ENCODE results near the gene CKM. TPM values are rescaled to one million over a fixed set of nuclear protein-coding genes. Genes with fewer than 3 reads are reported as not detected.

Gene CKM
- total RNA-seq, 4 donors from 2014 or later = not detected

DNA sequence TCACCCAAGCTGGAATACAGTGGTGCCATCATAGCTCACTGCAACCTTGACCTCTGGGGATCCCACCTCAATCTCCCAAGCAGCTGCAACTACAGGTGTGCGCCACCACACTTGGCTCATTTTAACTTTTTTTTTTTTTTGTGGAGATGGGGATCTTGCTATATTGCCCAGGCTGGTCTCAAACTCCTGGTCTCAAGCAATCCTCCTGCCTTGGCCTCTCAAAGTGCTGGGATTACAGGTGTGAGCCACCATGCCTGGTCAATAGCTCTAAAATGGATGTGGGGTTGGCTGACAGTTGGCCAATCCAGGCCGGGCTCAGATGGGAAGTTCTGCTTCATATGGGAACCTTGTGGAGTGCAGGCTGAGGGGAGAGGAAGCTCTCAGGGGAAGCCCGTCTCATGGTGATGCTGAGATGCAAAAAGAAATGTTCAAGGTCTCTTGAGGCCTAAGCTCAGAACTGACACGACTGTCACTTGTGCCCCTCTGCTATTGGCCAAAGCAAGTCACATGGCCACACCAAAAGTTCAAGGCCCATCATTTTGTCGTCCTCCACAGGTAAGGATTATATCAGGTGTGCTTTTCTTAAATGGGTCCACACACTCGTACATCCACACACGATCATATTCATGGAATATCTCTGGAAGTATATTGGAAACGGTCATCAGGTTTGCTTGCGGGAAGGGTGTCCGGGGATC, 11.1 kb upstream of the CKM start:
- Histone ChIP-seq H3K27ac (no peak overlapping the region), H3K27me3 (no peaks in the 10 kb centered on the region), H3K9me3 (no peaks in the 10 kb centered on the region), H3K4me1 (no peaks in the 10 kb centered on the region), H3K4me3 (no peak overlapping the region), H3K36me3 (no peaks in the 10 kb centered on the region)
- no peak for DNase-seq
- TF ChIP-seq, protein P1, sequence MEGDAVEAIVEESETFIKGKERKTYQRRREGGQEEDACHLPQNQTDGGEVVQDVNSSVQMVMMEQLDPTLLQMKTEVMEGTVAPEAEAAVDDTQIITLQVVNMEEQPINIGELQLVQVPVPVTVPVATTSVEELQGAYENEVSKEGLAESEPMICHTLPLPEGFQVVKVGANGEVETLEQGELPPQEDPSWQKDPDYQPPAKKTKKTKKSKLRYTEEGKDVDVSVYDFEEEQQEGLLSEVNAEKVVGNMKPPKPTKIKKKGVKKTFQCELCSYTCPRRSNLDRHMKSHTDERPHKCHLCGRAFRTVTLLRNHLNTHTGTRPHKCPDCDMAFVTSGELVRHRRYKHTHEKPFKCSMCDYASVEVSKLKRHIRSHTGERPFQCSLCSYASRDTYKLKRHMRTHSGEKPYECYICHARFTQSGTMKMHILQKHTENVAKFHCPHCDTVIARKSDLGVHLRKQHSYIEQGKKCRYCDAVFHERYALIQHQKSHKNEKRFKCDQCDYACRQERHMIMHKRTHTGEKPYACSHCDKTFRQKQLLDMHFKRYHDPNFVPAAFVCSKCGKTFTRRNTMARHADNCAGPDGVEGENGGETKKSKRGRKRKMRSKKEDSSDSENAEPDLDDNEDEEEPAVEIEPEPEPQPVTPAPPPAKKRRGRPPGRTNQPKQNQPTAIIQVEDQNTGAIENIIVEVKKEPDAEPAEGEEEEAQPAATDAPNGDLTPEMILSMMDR (IDR thresholded peaks at IDR 0.05) = no peak
- TF ChIP-seq POLR2A (IDR thresholded peaks at IDR 0.05) = no peak

DNA sequence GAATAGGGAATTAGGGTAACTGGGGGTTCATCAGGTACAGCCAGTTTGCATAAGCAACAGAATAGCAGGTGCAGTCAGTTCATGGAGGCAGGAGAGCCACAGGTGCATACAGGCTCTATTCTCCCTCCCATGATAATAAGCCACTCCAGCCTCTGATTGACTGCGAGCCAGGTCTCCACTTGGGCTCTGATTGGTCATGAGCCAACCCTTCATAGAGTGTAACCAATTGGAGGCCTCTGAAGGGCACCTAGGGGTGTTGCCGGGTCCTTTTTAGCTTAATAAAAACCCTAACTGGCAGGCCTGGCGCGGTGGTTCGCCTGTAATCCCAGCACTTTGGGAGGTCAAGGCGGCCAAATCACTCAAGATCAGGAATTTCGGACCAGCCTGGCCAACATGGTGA, 8.7 kb upstream of the CKM start:
- no peaks in the 10 kb centered on the region for H3K9me3 ChIP-seq
- no peak overlapping the region for H3K4me3 ChIP-seq
- H3K36me3 ChIP-seq = no peaks in the 10 kb centered on the region
- no peaks in the 10 kb centered on the region for H3K27me3 ChIP-seq
- no peaks in the 10 kb centered on the region for H3K4me1 ChIP-seq
- no peak for TF ChIP-seq POLR2A (IDR thresholded peaks at IDR 0.05)
- TF ChIP-seq, protein P1 (IDR thresholded peaks at IDR 0.05) = no peak
- DNase-seq = no peak
- no peak overlapping the region for H3K27ac ChIP-seq

DNA sequence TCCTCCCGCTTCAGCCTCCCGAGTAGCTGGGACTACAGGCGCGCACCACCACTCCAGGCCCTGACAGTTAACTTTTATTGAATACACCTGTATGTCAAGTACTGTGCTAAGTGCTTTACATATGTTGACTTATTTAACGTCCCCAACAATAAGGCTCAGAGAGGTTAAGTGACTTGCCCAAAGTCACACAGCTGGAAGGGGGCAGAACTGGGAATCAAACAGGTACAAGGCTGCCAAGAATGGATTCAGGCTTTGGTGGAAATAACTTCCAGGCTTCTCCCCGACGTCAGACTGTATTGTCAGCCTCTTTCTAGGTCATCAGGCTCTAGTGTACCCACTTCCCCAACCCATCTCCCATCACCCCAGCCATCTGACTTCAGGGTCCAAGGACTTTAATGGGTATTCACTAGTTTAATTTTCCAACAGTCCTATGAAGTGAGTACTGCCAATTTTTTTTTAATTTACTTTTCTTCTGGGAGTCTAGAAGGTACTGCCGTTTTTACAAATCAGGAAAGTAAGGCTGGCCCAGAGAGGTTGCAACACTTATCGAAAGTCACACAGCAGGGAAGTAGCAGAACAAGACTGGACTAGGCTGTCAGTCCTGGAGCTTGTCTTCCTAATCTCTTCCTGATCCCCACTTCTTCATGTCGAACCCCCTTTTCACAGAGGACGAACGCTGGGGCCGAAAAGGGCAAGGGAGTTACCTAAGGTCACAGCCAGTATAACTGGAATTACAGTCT, 4.9 kb upstream of the CKM start:
- TF ChIP-seq, protein P1 (IDR thresholded peaks at IDR 0.05) = no peak
- no peak for TF ChIP-seq POLR2A (IDR thresholded peaks at IDR 0.05)
- H3K27ac ChIP-seq = no peak overlapping the region
- H3K4me3 ChIP-seq = no peak overlapping the region
- H3K36me3 ChIP-seq = no peaks in the 10 kb centered on the region
- no peak for DNase-seq
- no peaks in the 10 kb centered on the region for H3K9me3 ChIP-seq
- H3K4me1 ChIP-seq = peaks cover 0 to 6% (median 0%) of the 10 kb centered on the region in 4 donors
- peaks cover 0 to 7% of the 10 kb centered on the region in 2 donors for H3K27me3 ChIP-seq

DNA sequence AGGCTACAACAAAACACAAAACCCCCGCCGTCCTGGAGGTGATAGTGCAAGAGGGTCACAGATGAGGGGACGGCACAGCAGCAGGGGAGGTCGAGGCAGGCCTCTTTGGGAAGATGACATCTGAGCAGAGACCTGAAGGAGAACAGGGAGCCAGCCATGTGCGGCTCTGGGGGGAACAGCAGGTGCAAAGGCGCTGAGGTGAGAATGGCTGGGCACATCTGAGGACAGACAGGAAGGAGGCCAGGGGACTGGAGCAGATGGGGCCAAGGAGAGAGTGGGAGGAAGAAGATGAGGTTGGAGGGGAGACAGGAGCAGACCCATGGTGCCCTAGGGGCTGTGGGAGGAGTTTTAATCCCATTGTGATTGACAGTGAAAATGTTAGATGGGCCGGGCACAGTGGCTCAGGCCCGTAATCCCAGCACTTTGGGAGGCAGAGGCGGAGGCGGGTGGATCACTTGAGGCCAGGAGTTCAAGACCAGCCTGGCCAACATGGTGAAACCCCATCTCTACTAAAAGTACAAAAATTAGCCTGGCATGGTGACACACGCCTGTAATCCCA, 1.8 kb upstream of the CKM start:
- H3K4me3 ChIP-seq = no peak overlapping the region

DNA sequence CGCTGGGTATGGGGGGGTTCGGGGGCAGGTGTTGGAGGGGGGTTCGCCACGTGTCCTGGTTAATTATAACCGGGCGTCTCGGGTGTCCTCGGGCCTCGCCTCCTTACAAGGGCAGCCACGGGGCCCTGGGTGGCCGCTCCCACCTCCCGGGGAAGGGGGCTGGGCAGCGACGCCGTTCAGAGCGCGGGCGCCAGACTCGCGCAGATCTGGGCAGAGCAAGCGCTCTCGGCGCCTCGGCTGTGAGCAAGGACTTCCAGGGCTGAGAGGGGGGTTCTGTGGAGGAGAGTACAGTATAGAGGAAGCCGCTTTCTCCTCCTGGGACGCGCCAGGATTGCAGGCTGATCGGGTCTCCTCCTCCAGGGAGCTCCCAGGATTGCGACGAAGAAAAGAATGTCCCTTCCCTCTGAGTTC, 1.0 kb upstream of the CKM start:
- H3K4me1 ChIP-seq = peaks cover 0 to 6% (median 0%) of the 10 kb centered on the region in 4 donors
- no peak for DNase-seq
- no peaks in the 10 kb centered on the region for H3K9me3 ChIP-seq
- H3K27me3 ChIP-seq = peaks cover 0 to 7% of the 10 kb centered on the region in 2 donors
- TF ChIP-seq, protein P1 (IDR thresholded peaks at IDR 0.05) = no peak
- TF ChIP-seq POLR2A (IDR thresholded peaks at IDR 0.05) = no peak
- no peak overlapping the region for H3K27ac ChIP-seq
- no peaks in the 10 kb centered on the region for H3K36me3 ChIP-seq
- peak overlapping the region in 2 of 4 donors; percentile 11 to 12 for H3K4me3 ChIP-seq

More for the DNA sequence above, 1.8 kb upstream of the CKM start:
- TF ChIP-seq POLR2A (IDR thresholded peaks at IDR 0.05) = no peak
- TF ChIP-seq, protein P1 (IDR thresholded peaks at IDR 0.05) = no peak
- DNase-seq = no peak
- Histone ChIP-seq H3K27ac (no peak overlapping the region), H3K27me3 (peaks cover 0 to 7% of the 10 kb centered on the region in 2 donors), H3K9me3 (no peaks in the 10 kb centered on the region), H3K36me3 (no peaks in the 10 kb centered on the region), H3K4me1 (peaks cover 0 to 6% (median 0%) of the 10 kb centered on the region in 4 donors)
